ENCODE measurements around the gene LRCH4.
A peak's percentile ranks its signal among the peaks of the same experiment; 100 is the strongest.

Gene LRCH4, protein sequence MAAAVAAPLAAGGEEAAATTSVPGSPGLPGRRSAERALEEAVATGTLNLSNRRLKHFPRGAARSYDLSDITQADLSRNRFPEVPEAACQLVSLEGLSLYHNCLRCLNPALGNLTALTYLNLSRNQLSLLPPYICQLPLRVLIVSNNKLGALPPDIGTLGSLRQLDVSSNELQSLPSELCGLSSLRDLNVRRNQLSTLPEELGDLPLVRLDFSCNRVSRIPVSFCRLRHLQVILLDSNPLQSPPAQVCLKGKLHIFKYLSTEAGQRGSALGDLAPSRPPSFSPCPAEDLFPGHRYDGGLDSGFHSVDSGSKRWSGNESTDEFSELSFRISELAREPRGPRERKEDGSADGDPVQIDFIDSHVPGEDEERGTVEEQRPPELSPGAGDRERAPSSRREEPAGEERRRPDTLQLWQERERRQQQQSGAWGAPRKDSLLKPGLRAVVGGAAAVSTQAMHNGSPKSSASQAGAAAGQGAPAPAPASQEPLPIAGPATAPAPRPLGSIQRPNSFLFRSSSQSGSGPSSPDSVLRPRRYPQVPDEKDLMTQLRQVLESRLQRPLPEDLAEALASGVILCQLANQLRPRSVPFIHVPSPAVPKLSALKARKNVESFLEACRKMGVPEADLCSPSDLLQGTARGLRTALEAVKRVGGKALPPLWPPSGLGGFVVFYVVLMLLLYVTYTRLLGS

GRCh38 chr7:100585511-100586265 lies at the start of gene LRCH4:
TSS of gene LRCH4 (minus strand) at chr7:100586129. CDS start at chr7:100586100, 29 bp downstream.
- peak; percentile 99 for TF ChIP-seq POLR2A (IDR thresholded peaks at IDR 0.05; ENCODE audit: extremely low read depth, insufficient read length)
- TF ChIP-seq, protein P1, sequence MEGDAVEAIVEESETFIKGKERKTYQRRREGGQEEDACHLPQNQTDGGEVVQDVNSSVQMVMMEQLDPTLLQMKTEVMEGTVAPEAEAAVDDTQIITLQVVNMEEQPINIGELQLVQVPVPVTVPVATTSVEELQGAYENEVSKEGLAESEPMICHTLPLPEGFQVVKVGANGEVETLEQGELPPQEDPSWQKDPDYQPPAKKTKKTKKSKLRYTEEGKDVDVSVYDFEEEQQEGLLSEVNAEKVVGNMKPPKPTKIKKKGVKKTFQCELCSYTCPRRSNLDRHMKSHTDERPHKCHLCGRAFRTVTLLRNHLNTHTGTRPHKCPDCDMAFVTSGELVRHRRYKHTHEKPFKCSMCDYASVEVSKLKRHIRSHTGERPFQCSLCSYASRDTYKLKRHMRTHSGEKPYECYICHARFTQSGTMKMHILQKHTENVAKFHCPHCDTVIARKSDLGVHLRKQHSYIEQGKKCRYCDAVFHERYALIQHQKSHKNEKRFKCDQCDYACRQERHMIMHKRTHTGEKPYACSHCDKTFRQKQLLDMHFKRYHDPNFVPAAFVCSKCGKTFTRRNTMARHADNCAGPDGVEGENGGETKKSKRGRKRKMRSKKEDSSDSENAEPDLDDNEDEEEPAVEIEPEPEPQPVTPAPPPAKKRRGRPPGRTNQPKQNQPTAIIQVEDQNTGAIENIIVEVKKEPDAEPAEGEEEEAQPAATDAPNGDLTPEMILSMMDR (IDR thresholded peaks at IDR 0.05; ENCODE audit: low read depth, low read length): no peak
- DNase-seq (ENCODE audit: low read depth): no peak
- peak within 1 kb of the TSS; percentile 93 for H3K4me3 ChIP-seq (ENCODE audit: low read depth, low read length)

DNA sequence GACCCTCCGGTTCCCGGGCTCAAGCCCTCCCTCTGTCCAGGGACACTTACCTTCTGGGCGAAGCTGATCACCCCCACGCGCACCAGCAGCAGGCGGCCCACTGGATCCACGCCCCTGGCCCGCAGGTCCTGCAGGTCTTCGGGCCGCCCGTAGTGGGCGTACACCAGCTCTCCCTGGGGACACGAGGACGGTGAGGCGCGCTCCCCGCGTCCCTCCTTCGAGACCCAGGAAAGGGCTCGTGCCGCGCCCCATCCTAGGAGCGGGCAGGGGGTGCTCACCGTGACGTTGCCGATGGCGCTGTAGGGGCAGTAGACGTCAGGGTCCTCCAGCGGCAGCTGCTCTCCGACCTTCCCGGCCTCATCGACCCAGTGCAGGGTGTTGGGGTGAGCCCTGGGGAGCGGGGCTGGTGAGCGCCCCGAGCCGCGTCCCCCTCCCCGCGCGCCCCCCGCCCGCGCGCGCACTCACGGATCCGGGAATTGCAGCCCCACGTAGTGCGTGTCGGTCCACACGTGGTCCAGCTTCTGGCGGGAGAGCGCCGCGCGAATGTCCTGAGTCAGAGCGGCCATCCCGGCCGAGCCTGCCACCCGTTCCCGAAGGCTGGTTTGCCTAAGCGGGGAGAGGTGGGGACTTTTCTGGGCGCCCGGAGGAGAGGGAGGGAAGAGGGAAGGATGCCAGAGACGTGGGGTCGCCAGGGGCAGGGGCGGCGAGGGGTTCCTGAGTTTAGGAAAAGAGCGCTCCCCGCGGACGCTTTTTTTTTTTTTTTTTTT lies 47.2 kb upstream of the LRCH4 start:
- peak overlapping the region; percentile 36 for H3K4me3 ChIP-seq (ENCODE audit: low read depth, low read length)
- peak; percentile 66 for DNase-seq (ENCODE audit: low read depth)
- 0 out of 2 replicates have a peak, but pooled peaks have one; percentile 15 for TF ChIP-seq MAX (IDR thresholded peaks at IDR 0.05; ENCODE audit: low read depth, low read length)
- TF ChIP-seq MYC (IDR thresholded peaks at IDR 0.05; ENCODE audit: low read depth, low read length): no peak; the same call in 1 of the 2 replicates
- TF ChIP-seq, protein P1 (IDR thresholded peaks at IDR 0.05; ENCODE audit: low read depth, low read length): peak; percentile 10

- TF ChIP-seq, protein P1 (IDR thresholded peaks at IDR 0.05; ENCODE audit: low read depth, low read length): no peak
- TF ChIP-seq MYC (IDR thresholded peaks at IDR 0.05; ENCODE audit: low read depth, low read length) (no peak), MAX (IDR thresholded peaks at IDR 0.05; ENCODE audit: low read depth, low read length) (no peak), POLR2A (IDR thresholded peaks at IDR 0.05; ENCODE audit: extremely low read depth, insufficient read length) (no peak)
- no peak overlapping the region for H3K4me3 ChIP-seq (ENCODE audit: low read depth, low read length)
- DNase-seq (ENCODE audit: low read depth): no peak
These were observed 44.1 kb upstream of the LRCH4 start for GRCh38 chr7:100630066-100630465.

DNA sequence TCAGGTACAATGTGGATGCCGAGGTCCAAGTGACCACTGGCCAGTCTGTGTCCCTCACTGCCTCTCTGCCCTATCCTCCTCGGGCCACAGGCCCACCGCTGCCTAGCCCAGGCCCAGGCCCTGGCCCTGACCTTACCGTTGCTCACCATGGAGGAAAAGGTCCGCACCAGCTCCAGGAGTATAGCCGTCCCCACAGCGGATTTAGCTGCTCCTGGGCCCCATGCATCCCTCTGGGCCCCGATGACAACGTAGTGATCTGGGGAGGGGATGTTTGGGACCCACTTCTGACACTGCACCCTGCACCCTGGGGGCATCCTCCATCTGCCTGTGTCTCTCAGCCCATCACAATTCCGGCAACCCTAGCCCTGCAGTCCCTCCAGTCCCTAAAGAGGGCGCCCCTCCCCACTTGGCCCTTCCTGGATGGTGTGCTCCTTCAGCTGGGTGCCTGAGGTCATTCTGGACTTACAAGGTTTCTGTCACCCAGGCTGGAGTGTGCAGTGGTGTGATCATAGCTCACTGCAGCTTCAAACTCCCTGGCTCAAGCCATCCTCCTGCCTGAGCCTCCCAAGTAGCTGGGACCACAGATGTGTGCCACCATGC lies 43.3 kb upstream of the LRCH4 start:
- TF ChIP-seq MAX (IDR thresholded peaks at IDR 0.05; ENCODE audit: low read depth, low read length) (peak; percentile 14; the same call in 1 of the 2 replicates), MYC (IDR thresholded peaks at IDR 0.05; ENCODE audit: low read depth, low read length) (peak; percentile 68), POLR2A (IDR thresholded peaks at IDR 0.05; ENCODE audit: extremely low read depth, insufficient read length) (no peak)
- TF ChIP-seq, protein P1 (IDR thresholded peaks at IDR 0.05; ENCODE audit: low read depth, low read length): peak; percentile 86
- no peak overlapping the region for H3K4me3 ChIP-seq (ENCODE audit: low read depth, low read length)
- DNase-seq (ENCODE audit: low read depth): peak; percentile 83

DNA sequence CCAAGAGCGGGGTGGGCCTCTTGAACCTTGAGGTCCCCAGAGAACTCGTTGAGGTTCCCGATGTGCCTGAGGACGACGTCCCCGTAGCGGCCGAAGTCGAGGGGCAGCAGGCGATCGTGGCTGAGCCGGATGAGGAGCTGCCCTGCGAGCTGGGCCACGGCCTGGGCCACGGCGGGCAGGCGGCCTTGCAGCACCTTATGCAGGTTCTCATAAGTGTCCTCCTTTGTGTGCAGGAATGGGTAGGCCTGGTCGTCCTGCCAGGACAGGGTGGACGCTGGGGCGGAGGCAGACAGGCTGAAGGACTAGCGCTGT lies 41.3 kb upstream of the LRCH4 start:
- H3K4me3 ChIP-seq (ENCODE audit: low read depth, low read length): peak overlapping the region; percentile 64
- TF ChIP-seq, protein P1 (IDR thresholded peaks at IDR 0.05; ENCODE audit: low read depth, low read length): no peak
- TF ChIP-seq POLR2A (IDR thresholded peaks at IDR 0.05; ENCODE audit: extremely low read depth, insufficient read length): no peak
- no peak; the same call in 1 of the 2 replicates for TF ChIP-seq MAX (IDR thresholded peaks at IDR 0.05; ENCODE audit: low read depth, low read length)
- no peak for TF ChIP-seq MYC (IDR thresholded peaks at IDR 0.05; ENCODE audit: low read depth, low read length)

More for the DNA sequence above, 41.3 kb upstream of the LRCH4 start:
- no peak for DNase-seq (ENCODE audit: low read depth)
